Hypothalamus (tissue), 51 donors: ENCODE results near the gene TMEM126B.

Source experiments
- DNase-seq, 51 donors: peaks; one replicate each; lab custom pipeline; 2025; lab: John Stamatoyannopoulos, UW

The TMEM126B gene

DNA sequence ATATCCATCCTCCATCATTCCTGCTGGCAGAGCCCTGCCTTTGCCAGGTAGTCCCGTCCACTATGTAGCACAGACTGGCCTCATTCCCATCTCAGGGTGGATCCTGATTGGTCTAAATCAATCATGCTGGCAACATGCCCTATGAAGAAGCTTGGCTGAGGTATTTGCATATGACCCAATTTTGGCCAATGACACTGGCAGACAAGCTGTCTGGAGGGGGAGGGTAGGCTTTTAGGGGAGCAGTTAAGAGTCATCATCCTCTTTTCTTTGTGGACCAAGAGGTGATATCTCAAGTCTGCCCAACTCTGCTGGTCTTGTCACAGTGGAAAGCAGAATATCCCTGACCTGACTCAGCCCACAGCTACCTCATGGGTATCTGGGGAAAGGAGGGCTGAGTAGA is 52.5 kb downstream of the TMEM126B start:
- DNase-seq: no peak

DNA sequence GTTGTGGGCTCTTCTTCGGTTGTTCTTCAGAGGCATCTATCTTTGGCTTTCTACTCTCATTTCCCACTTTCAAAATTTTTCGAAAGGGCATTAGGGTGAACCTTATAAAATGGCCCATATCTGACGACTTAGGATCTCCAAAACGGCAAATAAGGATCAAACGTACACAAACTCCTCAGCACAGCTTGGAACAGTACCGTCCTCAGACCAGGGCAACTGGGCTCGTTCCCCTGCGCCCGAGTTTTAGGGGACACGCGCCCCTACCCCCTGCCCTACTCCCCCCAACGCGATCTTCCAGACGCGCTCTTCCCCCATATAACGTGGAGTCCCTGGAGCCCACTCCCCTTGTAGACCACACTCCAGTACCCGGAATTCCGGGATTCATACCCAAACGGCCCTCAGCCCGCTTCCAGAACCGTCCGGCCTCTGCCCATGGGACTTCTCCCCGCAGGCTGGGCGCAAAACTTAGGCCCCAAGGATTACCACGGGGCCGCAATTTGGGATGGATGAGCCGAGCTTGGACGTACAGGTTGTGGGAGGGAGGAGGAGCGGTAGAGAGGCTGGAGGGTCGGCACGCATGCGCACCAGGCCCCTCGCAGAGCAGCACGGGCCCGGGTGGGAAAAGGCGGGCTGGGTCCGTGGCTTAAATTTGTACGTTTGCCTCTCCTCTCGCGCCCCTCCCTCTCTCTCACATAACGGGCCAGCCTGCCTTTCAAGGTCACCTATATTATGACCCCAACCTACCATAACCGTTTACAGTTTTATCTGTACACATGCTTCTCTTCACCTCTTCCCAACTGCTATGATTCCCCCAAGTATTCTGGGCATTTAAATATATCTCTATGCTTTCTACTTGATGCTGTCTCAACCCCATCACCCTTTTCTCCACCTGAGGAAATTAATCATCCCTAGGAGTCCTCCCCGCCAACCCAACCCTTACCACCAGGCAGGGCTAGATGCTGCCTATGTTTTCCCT is 54.2 kb downstream of the TMEM126B start:
- peak in 49 of 51 donors; percentile 5 to 77 (median 47) for DNase-seq

DNA sequence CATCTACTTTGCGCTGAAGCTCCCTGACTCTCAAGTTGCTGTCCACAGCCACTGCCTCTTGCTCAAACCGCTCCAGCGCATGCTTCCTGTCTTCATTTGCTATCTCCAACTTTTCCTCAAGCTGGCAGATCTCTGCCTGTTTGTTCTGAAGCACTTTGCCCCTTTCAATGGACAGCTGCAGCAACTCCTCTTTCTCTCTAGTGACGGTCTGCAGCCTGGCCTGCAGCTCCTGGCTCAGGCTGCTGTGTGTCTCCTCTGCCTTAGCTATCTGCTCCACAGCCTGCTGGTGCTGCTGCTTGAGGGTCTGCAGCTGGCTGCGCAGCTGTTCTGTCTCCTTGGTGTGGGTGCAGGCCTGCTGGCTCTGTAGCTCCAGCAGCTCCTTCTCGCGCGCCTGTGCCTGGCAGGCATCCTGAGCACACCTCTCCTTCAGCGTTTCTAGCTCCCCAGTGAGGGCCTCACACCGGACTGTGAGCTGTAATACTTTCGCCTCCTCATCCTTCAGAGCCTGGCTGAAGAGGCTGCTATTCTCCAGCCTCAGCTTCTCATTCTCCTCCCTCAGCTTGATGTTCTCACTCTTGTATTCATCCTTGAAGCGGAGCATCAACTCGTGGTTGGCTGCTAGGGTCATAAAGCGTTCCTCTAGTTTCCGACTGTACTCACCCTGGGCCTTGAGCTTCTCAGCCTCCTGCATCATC is 56.9 kb downstream of the TMEM126B start:
- peak in 10 of 51 donors; percentile 3 to 47 (median 17) for DNase-seq

DNA sequence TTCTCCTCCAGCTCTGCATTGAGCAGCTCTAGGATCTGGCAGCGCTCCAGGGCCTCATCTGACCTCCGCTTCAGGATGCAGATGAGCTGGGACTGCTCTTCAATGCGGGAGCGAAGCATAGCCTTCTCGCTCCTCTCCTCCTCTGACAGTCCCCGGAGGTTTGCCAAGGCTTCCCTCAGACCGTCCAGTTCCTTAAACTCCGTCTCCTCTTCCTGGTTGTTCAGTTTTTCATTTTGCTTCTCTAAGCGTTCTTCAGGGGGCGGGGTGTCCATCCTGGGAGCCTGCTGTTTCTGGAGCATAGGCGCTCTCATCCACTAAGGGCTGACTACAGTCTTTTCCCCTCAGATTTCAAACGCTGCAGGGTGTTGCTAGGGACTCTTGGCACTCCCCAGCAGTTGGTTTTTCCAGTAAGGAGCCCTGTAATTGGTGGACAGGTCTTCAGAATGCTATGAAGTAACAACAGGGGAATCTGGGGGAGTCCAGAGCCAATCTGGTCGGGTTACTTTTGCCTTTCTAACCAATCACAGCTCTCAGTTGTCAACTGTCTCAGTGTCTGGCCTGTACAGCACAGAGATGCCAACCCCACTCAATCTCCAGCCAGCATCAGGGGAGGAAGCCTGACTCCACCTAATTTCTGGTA is 57.5 kb downstream of the TMEM126B start, which contains the start of gene CCDC89:
Gene CCDC89, minus strand, starts transcription at position 376 of the 640 bp plus-strand sequence. Its CDS starts 65 bp downstream, at position 311.
- DNase-seq: peak in 50 of 51 donors; percentile 2 to 84 (median 59)
